ENCODE data around the gene PEX7. TPM values are rescaled to one million over a fixed set of nuclear protein-coding genes. Genes with fewer than 3 reads are reported as not detected.
"Not testable (repeated sequence)": the region's sequence is repeated elsewhere in the genome, so short reads cannot be mapped to it uniquely, and the experiment has no call there.

PEX7 gene
- total RNA-seq, 4 donors from 2014 or later, result 5.0 to 10.7 (median 8.8) TPM

DNA sequence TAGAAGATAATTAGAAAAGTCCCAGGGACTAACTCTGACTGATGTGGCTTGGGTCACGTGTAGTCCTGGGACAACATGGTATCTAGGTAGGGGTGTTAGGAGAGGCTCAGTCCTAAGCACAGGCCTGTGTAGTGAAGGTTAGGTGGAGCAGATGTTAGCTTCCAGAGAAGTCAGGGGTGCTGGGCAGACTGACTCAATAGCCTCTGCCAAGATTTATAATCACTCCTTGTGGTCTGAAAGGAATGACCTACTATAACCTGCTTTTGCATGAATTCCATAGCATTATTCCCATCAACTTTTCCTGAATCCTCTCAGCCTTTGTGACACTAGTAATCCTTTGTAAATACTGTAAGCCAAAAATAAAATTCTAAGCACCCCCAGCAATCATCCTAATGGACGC lies 10.2 kb upstream of the PEX7 start:
- Histone ChIP-seq H3K27ac (no peak overlapping the region), H3K36me3 (no peaks in the 10 kb centered on the region), H3K27me3 (no peaks in the 10 kb centered on the region), H3K4me1 (no peaks in the 10 kb centered on the region), H3K9me3 (peaks cover 0 to 3% (median 0%) of the 10 kb centered on the region in 4 donors), H3K4me3 (no peak overlapping the region)
- no peak for TF ChIP-seq CTCF (IDR thresholded peaks at IDR 0.05)
- no peak for TF ChIP-seq EP300 (IDR thresholded peaks at IDR 0.05)
- no peak for TF ChIP-seq POLR2A (IDR thresholded peaks at IDR 0.05)
- WGBS, 2 donors, result 84 to 86% methylated on average over 2 of the region's 2 CpGs
- no peak for DNase-seq (ENCODE audit: low spot score in 2 of 2)

- H3K36me3 ChIP-seq; H3K9me3 ChIP-seq; H3K4me3 ChIP-seq; H3K27ac ChIP-seq; H3K4me1 ChIP-seq; DNase-seq (ENCODE audit: low spot score in 2 of 2); H3K27me3 ChIP-seq: not testable (repeated sequence)
- 83 to 95% methylated on average over 1 of the region's 1 CpG for WGBS, 2 donors
Observed at GRCh38 chr6:136815608-136816007, 6.8 kb upstream of the PEX7 start.

GRCh38 chr6:136816656-136817055 lies 5.7 kb upstream of the PEX7 start:
- Histone ChIP-seq H3K27ac (no peak overlapping the region), H3K27me3 (no peaks in the 10 kb centered on the region), H3K36me3 (no peaks in the 10 kb centered on the region), H3K4me1 (peaks cover 0 to 4% (median 0%) of the 10 kb centered on the region in 4 donors), H3K4me3 (no peak overlapping the region), H3K9me3 (peaks cover 0 to 3% (median 0%) of the 10 kb centered on the region in 4 donors)
- TF ChIP-seq EP300 (IDR thresholded peaks at IDR 0.05), result no peak
- TF ChIP-seq POLR2A (IDR thresholded peaks at IDR 0.05), result no peak
- no peak for TF ChIP-seq CTCF (IDR thresholded peaks at IDR 0.05)
- WGBS, 2 donors, result 24 to 44% methylated on average over 2 of the region's 2 CpGs
- no peak for DNase-seq (ENCODE audit: low spot score in 2 of 2)

DNA sequence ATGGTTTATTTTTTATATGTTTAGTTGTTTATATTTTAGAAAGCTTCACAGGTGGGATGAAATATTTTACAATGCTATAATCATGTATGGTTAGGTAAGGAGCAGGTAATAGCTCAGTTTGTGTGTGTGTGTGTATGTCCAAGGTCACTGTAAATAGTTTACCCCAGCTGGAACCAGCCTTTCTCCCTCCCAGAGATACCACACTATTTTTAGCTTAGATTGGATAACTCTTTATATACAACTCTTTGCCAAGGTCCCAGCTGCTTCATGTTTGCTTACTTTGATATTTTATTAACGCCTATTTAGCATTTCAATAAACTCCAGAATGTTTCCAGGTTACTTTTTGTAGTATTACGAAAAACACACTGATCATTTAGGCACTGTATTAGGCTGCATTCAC lies 1.8 kb upstream of the PEX7 start:
- Histone ChIP-seq H3K4me1 (peaks cover 0 to 12% (median 0%) of the 10 kb centered on the region in 4 donors), H3K36me3 (peaks cover 0 to 5% (median 0%) of the 10 kb centered on the region in 3 donors), H3K27ac (no peak overlapping the region), H3K27me3 (no peaks in the 10 kb centered on the region), H3K4me3 (no peak overlapping the region), H3K9me3 (no peaks in the 10 kb centered on the region)
- WGBS, 2 donors, result 79 to 84% methylated on average over 2 of the region's 2 CpGs
- TF ChIP-seq EP300 (IDR thresholded peaks at IDR 0.05) (no peak), POLR2A (IDR thresholded peaks at IDR 0.05) (no peak), CTCF (IDR thresholded peaks at IDR 0.05) (no peak)
- no peak for DNase-seq (ENCODE audit: low spot score in 2 of 2)

- no peaks in the 10 kb centered on the region for H3K9me3 ChIP-seq
- H3K27ac ChIP-seq, result peak overlapping the region; percentile 89 to 94 (median 92)
- TF ChIP-seq POLR2A (IDR thresholded peaks at IDR 0.05), result no peak
- no peak for TF ChIP-seq CTCF (IDR thresholded peaks at IDR 0.05)
- TF ChIP-seq EP300 (IDR thresholded peaks at IDR 0.05), result no peak
- WGBS, 2 donors, result 0 to 2% methylated on average over 11 of the region's 11 CpGs
- H3K4me3 ChIP-seq, result peak overlapping the region; percentile 63 to 96 (median 71)
- no peaks in the 10 kb centered on the region for H3K27me3 ChIP-seq
- H3K36me3 ChIP-seq, result peaks cover 0 to 19% (median 0%) of the 10 kb centered on the region in 3 donors
- DNase-seq (ENCODE audit: low spot score in 2 of 2), result no peak
- H3K4me1 ChIP-seq, result peaks cover 0 to 12% (median 0%) of the 10 kb centered on the region in 4 donors
Observed at GRCh38 chr6:136822046-136822375, 381 bp upstream of the PEX7 start.

- no peaks in the 10 kb centered on the region for H3K9me3 ChIP-seq
- DNase-seq (ENCODE audit: low spot score in 2 of 2), result peak in 1 of 2 donors; percentile 6
- peaks cover 0 to 12% (median 0%) of the 10 kb centered on the region in 4 donors for H3K4me1 ChIP-seq
- peak overlapping the region; percentile 89 to 94 (median 92) for H3K27ac ChIP-seq
- no peak for TF ChIP-seq CTCF (IDR thresholded peaks at IDR 0.05)
- TF ChIP-seq POLR2A (IDR thresholded peaks at IDR 0.05), result no peak
- TF ChIP-seq EP300 (IDR thresholded peaks at IDR 0.05), result no peak
- 52 to 87% methylated on average over 16 to 30 of the region's 31 CpGs for WGBS, 2 donors
- H3K4me3 ChIP-seq, result peak overlapping the region; percentile 63 to 96 (median 71)
- peaks cover 0 to 26% (median 0%) of the 10 kb centered on the region in 3 donors for H3K36me3 ChIP-seq
- H3K27me3 ChIP-seq, result no peaks in the 10 kb centered on the region
Observed at GRCh38 chr6:136823128-136823660, 802 bp downstream of the PEX7 start.

All from tibial nerve (tissue), 4 donors.